Suprapubic skin (tissue), 4 donors: ENCODE measurements around the gene DNAH2. TPM values are rescaled to one million over a fixed set of nuclear protein-coding genes. Genes with fewer than 3 reads are reported as not detected.

Experiments
- DNase-seq, 2 donors: peaks; one replicate each; pipeline ENCODE4 v3.0.0-alpha.2; 2019; ENCODE audit warnings: low spot score in 2 of 2
- H3K27ac ChIP-seq: fragments of 200-600 bp; sonication (generic); one replicate; pipeline ENCODE4 v1.5.1; 2019
- H3K27me3 ChIP-seq: fragments of 200-600 bp; sonication (generic); one replicate; pipeline ENCODE4 v1.5.1; 2019
- H3K36me3 ChIP-seq: fragments of 200-600 bp; sonication (generic); one replicate; pipeline ENCODE4 v1.5.1; 2019
- H3K4me1 ChIP-seq: fragments of 200-600 bp; sonication (generic); one replicate; pipeline ENCODE4 v1.5.1; 2019
- H3K4me3 ChIP-seq: fragments of 200-600 bp; sonication (generic); one replicate; pipeline ENCODE4 v1.5.1; 2019; ENCODE audit warnings: mild to moderate bottlenecking
- H3K9me3 ChIP-seq: fragments of 200-600 bp; sonication (generic); one replicate; pipeline ENCODE4 v1.5.1; 2019
- CTCF ChIP-seq, 2 donors: fragments of 200-600 bp in 1 of 2; fragments of 450-650 bp in 1 of 2; sonication (generic) in 1 of 2; IDR thresholded peaks; one replicate each; pipeline ENCODE4 v1.5.1; 2016 to 2019; ENCODE audit warnings: antibody characterized with exemption in 2 of 2, mild to moderate bottlenecking in 1 of 2, moderate library complexity in 1 of 2
- EP300 ChIP-seq: sonication (generic); formaldehyde crosslinking; IDR thresholded peaks from one replicate; pipeline ENCODE4 v1.6.1; 2017; ENCODE audit warnings: antibody characterized with exemption
- POLR2A ChIP-seq, 2 donors: fragments of 450-650 bp; IDR thresholded peaks; one replicate each; pipeline ENCODE4 v1.6.1; 2017; ENCODE audit warnings: antibody characterized with exemption in 2 of 2, mild to moderate bottlenecking in 2 of 2, moderate library complexity in 2 of 2
- POLR2AphosphoS5 ChIP-seq, 3 donors: sonication (generic); formaldehyde crosslinking; IDR thresholded peaks; one replicate each; pipeline ENCODE4 v1.6.1; 2017; ENCODE audit warnings: antibody characterized with exemption in 3 of 3
- WGBS: methylation state at CpG from one replicate; pipeline ENCODE4 v1.1.5; 2018; 5-methylcytosine and 5-hydroxymethylcytosine counted together
- total RNA-seq, 4 donors: library from RNA; depleted of rRNA; stranded (reverse); fragments of >200 nt; gene quantifications; one replicate each; pipeline ENCODE4 v1.1.0, GENCODE V29; 2016

DNAH2 gene
- total RNA-seq, 4 donors from 2014 or later = 0.08 to 0.19 TPM; not detected in 2

GRCh38 chr17:7717756-7718350, 309 bp downstream of the DNAH2 start:
- Histone ChIP-seq H3K27me3 (peaks cover 39% of the 10 kb centered on the region), H3K27ac (no peak overlapping the region), H3K9me3 (no peaks in the 10 kb centered on the region), H3K4me3 (peak overlapping the region; percentile 54), H3K36me3 (no peaks in the 10 kb centered on the region), H3K4me1 (peaks cover 24% of the 10 kb centered on the region)
- 9% methylated on average over 16 of the region's 16 CpGs for WGBS
- no peak for DNase-seq
- TF ChIP-seq POLR2AphosphoS5 (IDR thresholded peaks at IDR 0.05) (no peak), CTCF (IDR thresholded peaks at IDR 0.05) (no peak)

- no peaks in the 10 kb centered on the region for H3K9me3 ChIP-seq
- H3K27me3 ChIP-seq = peaks cover 31% of the 10 kb centered on the region
- TF ChIP-seq CTCF (IDR thresholded peaks at IDR 0.05) (no peak), POLR2A (IDR thresholded peaks at IDR 0.05) (no peak), POLR2AphosphoS5 (IDR thresholded peaks at IDR 0.05) (no peak), EP300 (no peak)
Observed at GRCh38 chr17:7719661-7720060, 2.1 kb downstream of the DNAH2 start.

GRCh38 chr17:7720125-7720524, 2.6 kb downstream of the DNAH2 start:
- no peak for TF ChIP-seq EP300
- Histone ChIP-seq H3K4me1 (peaks cover 24% of the 10 kb centered on the region), H3K27ac (no peak overlapping the region), H3K9me3 (no peaks in the 10 kb centered on the region), H3K36me3 (no peaks in the 10 kb centered on the region), H3K27me3 (peaks cover 30% of the 10 kb centered on the region), H3K4me3 (no peak overlapping the region)
- no peak for DNase-seq
- WGBS = 52% methylated on average over 4 of the region's 4 CpGs

More at GRCh38 chr17:7719661-7720060, 2.1 kb downstream of the DNAH2 start:
- no peak for DNase-seq
- H3K36me3 ChIP-seq = no peaks in the 10 kb centered on the region
- H3K27ac ChIP-seq = no peak overlapping the region
- peaks cover 24% of the 10 kb centered on the region for H3K4me1 ChIP-seq
- 70% methylated on average over 9 of the region's 9 CpGs for WGBS
- no peak overlapping the region for H3K4me3 ChIP-seq

- Histone ChIP-seq H3K4me1 (peaks cover 17% of the 10 kb centered on the region), H3K27ac (no peak overlapping the region), H3K27me3 (peaks cover 16% of the 10 kb centered on the region), H3K4me3 (no peak overlapping the region), H3K36me3 (no peaks in the 10 kb centered on the region), H3K9me3 (no peaks in the 10 kb centered on the region)
- no peak for TF ChIP-seq POLR2AphosphoS5 (IDR thresholded peaks at IDR 0.05)
- no peak for TF ChIP-seq CTCF (IDR thresholded peaks at IDR 0.05)
- no peak for TF ChIP-seq EP300
- TF ChIP-seq POLR2A (IDR thresholded peaks at IDR 0.05) = no peak
- no peak for DNase-seq
- WGBS = 64% methylated on average over 2 of the region's 2 CpGs
Observed at GRCh38 chr17:7721612-7722011, 4.1 kb downstream of the DNAH2 start.

GRCh38 chr17:7727886-7728285, 10.3 kb downstream of the DNAH2 start:
- Histone ChIP-seq H3K36me3 (no peaks in the 10 kb centered on the region), H3K9me3 (no peaks in the 10 kb centered on the region), H3K27ac (no peak overlapping the region), H3K27me3 (peaks cover 9% of the 10 kb centered on the region), H3K4me1 (no peaks in the 10 kb centered on the region), H3K4me3 (no peak overlapping the region)
- WGBS = 82% methylated on average over 3 of the region's 3 CpGs
- TF ChIP-seq POLR2A (IDR thresholded peaks at IDR 0.05) (no peak), CTCF (IDR thresholded peaks at IDR 0.05) (no peak), EP300 (no peak), POLR2AphosphoS5 (IDR thresholded peaks at IDR 0.05) (no peak)
- no peak for DNase-seq

- TF ChIP-seq POLR2A (IDR thresholded peaks at IDR 0.05) (no peak), CTCF (IDR thresholded peaks at IDR 0.05) (no peak), POLR2AphosphoS5 (IDR thresholded peaks at IDR 0.05) (no peak), EP300 (no peak)
- no peaks in the 10 kb centered on the region for H3K36me3 ChIP-seq
- H3K27me3 ChIP-seq = peaks cover 3% of the 10 kb centered on the region
- no peaks in the 10 kb centered on the region for H3K9me3 ChIP-seq
- DNase-seq = no peak
- no peak overlapping the region for H3K4me3 ChIP-seq
- no peak overlapping the region for H3K27ac ChIP-seq
- no peaks in the 10 kb centered on the region for H3K4me1 ChIP-seq
- 57% methylated on average over 1 of the region's 1 CpG for WGBS
Observed at GRCh38 chr17:7729816-7730215, 12.3 kb downstream of the DNAH2 start.
